OCI-LY3 (cell line): ENCODE results near the gene CYP2E1.

Experiments used
- H2AFZ ChIP-seq: fragments of 200-600, 300-600 bp; shearing (Covaris generic); 2 replicates; pipeline ENCODE4 v1.6.0; 2014; ENCODE audit warnings: antibody characterized with exemption, low read depth, low read length
- H3K27ac ChIP-seq: fragments of 200-600, 300-600 bp; sonication (generic); 2 replicates; pipeline ENCODE4 v1.5.1; 2014; ENCODE audit warnings: mild to moderate bottlenecking, low read length, moderate library complexity, mixed read lengths
- H3K27me3 ChIP-seq: fragments of 200-600, 300-600 bp; sonication (generic); 2 replicates; pipeline ENCODE4 v1.6.1; 2014; ENCODE audit warnings: low read depth, low read length, mixed read lengths
- H3K36me3 ChIP-seq: fragments of 200-600, 300-600 bp; sonication (generic); replicated peaks from 2 replicates; pipeline ENCODE3; 2014; ENCODE audit warnings: low read depth, low read length, mixed read lengths
- H3K4me1 ChIP-seq: fragments of 300-600, 200-600 bp; sonication (generic); 2 replicates; pipeline ENCODE4 v1.6.1; 2014; ENCODE audit warnings: low read length, mixed read lengths
- H3K4me2 ChIP-seq: fragments of 200-600, 300-600 bp; sonication (generic); 2 replicates; pipeline ENCODE4 v1.6.1; 2014; ENCODE audit warnings: low read length, mixed read lengths
- H3K4me3 ChIP-seq: fragments of 300-600, 200-600 bp; sonication (generic); 2 replicates; pipeline ENCODE4 v1.5.1; 2014; ENCODE audit warnings: antibody characterized with exemption, mild to moderate bottlenecking, low read length, moderate library complexity
- H3K79me2 ChIP-seq: fragments of 300-600, 200-600 bp; shearing (Covaris generic); 2 replicates; pipeline ENCODE4 v1.6.1; 2014; ENCODE audit warnings: mild to moderate bottlenecking, low read length, mixed read lengths
- H3K9ac ChIP-seq: fragments of 300-600, 200-600 bp; shearing (Covaris generic); 2 replicates; pipeline ENCODE4 v1.6.0; 2014; ENCODE audit warnings: mild to moderate bottlenecking, low read length, moderate library complexity
- H3K9me3 ChIP-seq: fragments of 200-600, 300-600 bp; shearing (Covaris generic); 2 replicates; pipeline ENCODE4 v1.6.1; 2014; ENCODE audit warnings: low read length, mixed read lengths; ENCODE audit not compliant: insufficient read depth
- H4K20me1 ChIP-seq: fragments of 200-600, 300-600 bp; sonication (generic); 2 replicates; pipeline ENCODE4 v1.6.1; 2016; ENCODE audit warnings: low read length, mixed read lengths; ENCODE audit not compliant: insufficient read depth
- EZH2phosphoT487 ChIP-seq: fragments of 200-600 bp; shearing (Covaris generic); IDR thresholded peaks from 2 replicates; pipeline ENCODE4 v1.6.1; 2018; ENCODE audit warnings: antibody characterized with exemption, mixed run types, low read depth
- TF ChIP-seq, protein P1 (sequence below): fragments of 200-600, 300-600 bp; sonication (generic); IDR thresholded peaks from 2 replicates; pipeline ENCODE4 v1.5.1; 2014; ENCODE audit warnings: antibody characterized with exemption, low read length, low read depth

The CYP2E1 gene

DNA sequence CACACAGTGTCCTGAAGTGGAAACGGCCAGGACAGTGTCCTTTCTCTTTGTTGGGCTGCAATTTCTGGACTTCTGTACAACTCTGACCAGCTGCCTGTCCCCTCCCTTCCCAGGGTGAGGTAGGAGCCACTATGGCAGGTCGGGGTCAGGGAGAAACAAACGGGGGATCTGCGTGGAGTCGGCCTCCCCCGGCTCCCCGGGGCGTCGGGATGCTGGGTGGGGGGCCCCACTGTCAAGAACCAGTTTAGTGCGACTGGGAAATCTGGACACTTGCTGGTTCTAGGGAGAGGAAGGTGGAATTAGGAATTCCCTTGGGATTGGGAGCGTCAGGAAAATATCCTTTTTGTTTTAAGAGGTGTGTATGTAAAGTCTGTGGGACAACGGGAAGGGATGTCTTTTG is 37.7 kb downstream of the CYP2E1 start:
- H3K27ac ChIP-seq = no peak overlapping the region
- H3K9ac ChIP-seq = no peak overlapping the region
- no peaks in the 10 kb centered on the region for H3K9me3 ChIP-seq
- H3K27me3 ChIP-seq = no peaks in the 10 kb centered on the region
- H3K4me3 ChIP-seq = no peak overlapping the region
- H3K79me2 ChIP-seq = no peaks in the 10 kb centered on the region
- H3K4me2 ChIP-seq = no peak overlapping the region
- H4K20me1 ChIP-seq = no peaks in the 10 kb centered on the region
- H3K4me1 ChIP-seq = no peaks in the 10 kb centered on the region
- H3K36me3 ChIP-seq = no peaks in the 10 kb centered on the region
- TF ChIP-seq EZH2phosphoT487 = no peak
- TF ChIP-seq, protein P1, sequence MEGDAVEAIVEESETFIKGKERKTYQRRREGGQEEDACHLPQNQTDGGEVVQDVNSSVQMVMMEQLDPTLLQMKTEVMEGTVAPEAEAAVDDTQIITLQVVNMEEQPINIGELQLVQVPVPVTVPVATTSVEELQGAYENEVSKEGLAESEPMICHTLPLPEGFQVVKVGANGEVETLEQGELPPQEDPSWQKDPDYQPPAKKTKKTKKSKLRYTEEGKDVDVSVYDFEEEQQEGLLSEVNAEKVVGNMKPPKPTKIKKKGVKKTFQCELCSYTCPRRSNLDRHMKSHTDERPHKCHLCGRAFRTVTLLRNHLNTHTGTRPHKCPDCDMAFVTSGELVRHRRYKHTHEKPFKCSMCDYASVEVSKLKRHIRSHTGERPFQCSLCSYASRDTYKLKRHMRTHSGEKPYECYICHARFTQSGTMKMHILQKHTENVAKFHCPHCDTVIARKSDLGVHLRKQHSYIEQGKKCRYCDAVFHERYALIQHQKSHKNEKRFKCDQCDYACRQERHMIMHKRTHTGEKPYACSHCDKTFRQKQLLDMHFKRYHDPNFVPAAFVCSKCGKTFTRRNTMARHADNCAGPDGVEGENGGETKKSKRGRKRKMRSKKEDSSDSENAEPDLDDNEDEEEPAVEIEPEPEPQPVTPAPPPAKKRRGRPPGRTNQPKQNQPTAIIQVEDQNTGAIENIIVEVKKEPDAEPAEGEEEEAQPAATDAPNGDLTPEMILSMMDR = no peak
- H2AFZ ChIP-seq = no peak overlapping the region

DNA sequence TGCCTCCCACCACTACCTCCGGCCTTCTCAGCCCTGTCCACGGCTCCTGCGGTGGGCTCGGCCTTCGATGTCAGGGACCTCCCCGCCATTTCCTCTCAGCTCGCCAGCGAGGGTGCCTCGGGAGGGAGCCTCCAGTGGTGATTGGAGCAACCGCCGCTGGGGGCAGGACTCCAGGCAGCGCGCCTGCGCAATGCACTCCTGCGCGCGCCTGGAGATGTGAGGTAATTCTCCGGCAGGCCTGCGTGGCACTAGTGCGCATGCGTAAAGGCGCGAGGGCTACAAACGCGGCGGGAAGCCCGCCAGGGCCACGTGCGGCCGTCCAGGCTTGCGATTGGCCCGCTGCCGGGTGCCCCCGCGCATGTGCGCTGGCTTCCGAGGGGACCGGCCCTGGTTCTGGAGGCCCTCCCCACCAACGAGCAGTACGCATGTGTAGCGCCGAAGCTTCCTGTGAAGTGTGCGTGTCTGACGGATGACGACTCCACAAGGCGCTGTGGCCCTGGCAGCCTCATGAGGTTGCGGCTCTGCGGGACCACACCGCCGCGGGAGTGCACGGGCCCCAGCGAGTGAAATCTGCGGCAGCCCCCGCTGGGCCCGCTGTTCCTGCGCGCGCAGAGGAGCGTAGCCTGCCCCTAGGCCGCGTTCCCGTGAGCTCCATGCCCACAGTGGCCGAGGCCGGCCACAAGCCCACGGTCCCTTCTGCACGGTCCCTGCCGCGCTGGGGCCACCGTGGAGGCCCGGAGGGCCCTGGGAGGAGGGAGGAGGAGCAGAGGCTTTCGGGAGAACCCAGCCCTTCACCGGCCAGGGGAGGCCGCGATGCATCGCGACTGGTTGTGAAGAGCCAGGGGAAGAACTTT is 38.5 kb downstream of the CYP2E1 start, which contains the start of gene SYCE1:
SYCE1 (minus strand) TSS at position 143 of the 854 bp plus-strand sequence; CDS start at position 89, 54 bp downstream.
- no peak within 1 kb of the TSS for H2AFZ ChIP-seq

DNA sequence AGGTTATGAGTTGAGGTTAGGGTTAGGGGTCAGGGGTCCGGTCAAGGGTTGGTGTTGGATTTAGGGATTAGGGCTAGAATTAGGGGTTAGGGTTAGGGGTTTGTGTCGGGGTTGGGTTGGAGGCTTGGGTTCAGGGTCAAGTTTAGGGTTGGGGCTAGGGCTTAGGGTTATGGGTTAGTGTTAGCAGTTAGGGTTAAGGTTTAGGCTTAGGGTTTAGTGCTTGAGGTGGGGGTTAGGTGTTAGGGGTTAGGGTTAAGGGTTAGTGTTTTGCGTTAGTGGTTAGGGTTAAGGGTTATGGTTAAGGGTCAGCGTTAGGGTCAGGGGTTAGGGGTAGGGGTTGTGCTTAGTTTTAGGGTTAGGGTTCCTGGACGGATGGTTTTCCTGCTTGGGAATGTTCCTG is 40.0 kb downstream of the CYP2E1 start:
- no peaks in the 10 kb centered on the region for H3K36me3 ChIP-seq
- TF ChIP-seq, protein P1 = no peak
- TF ChIP-seq EZH2phosphoT487 = no peak
- H3K4me1 ChIP-seq = no peaks in the 10 kb centered on the region
- no peaks in the 10 kb centered on the region for H3K79me2 ChIP-seq
- H3K9ac ChIP-seq = no peak overlapping the region
- H3K4me2 ChIP-seq = no peak overlapping the region
- H3K9me3 ChIP-seq = no peaks in the 10 kb centered on the region
- no peak overlapping the region for H2AFZ ChIP-seq
- H4K20me1 ChIP-seq = no peaks in the 10 kb centered on the region
- no peak overlapping the region for H3K27ac ChIP-seq
- no peak overlapping the region for H3K4me3 ChIP-seq
- no peaks in the 10 kb centered on the region for H3K27me3 ChIP-seq

More for the DNA sequence above, 38.5 kb downstream of the CYP2E1 start, which contains the start of gene SYCE1:
- Histone ChIP-seq H3K9ac (no peak within 1 kb of the TSS), H3K36me3 (no peaks in the 10 kb centered on the region), H3K27me3 (no peaks in the 10 kb centered on the region), H3K4me3 (no peak within 1 kb of the TSS), H3K27ac (no peak within 1 kb of the TSS), H3K79me2 (no peaks in the 10 kb centered on the region), H3K4me1 (no peaks in the 10 kb centered on the region), H3K4me2 (no peak within 1 kb of the TSS), H4K20me1 (no peaks in the 10 kb centered on the region), H3K9me3 (no peaks in the 10 kb centered on the region)
- TF ChIP-seq EZH2phosphoT487 = no peak
- TF ChIP-seq, protein P1 = no peak

DNA sequence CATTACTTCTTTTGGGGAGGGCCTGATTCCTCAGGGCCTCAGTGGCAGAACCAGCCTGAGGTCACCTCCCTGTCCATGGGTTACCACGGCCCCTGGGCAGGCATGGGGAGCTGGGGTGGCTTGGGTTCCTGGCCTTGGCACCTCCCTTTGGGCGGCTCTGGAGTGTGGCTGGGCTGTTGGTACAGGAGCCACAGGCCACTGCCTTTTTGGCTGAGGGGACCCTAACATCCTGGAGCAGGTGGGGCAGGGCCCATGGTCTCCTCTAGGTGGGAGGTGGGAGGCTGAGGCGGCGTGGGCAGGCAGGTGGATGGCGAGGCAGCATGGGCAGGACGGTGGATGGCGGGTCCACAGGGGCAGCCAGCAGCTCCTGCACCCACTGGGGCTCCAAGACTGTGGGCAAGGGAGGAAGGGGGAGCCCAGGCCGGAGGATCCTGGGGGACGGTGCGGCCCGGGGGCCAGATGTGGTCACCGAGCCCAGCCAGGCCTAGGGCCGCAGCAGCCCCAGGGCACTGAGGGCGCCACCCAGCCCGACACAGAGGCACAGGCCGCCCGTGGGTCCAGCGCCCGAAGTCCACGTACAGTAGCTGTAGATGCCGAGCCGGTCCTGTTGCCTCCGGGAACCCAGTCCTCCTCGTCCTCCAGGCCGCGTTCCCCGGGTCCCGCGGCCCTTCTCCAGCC is 40.6 kb downstream of the CYP2E1 start:
- H3K79me2 ChIP-seq = no peaks in the 10 kb centered on the region
- H4K20me1 ChIP-seq = no peaks in the 10 kb centered on the region
- no peak overlapping the region for H3K4me3 ChIP-seq
- H3K27ac ChIP-seq = no peak overlapping the region
- H2AFZ ChIP-seq = no peak overlapping the region
- H3K4me2 ChIP-seq = no peak overlapping the region
- no peaks in the 10 kb centered on the region for H3K4me1 ChIP-seq
- H3K27me3 ChIP-seq = no peaks in the 10 kb centered on the region
- H3K9ac ChIP-seq = no peak overlapping the region
- peaks cover under 1% of the 10 kb centered on the region; the same call in 1 of the 2 replicates for H3K9me3 ChIP-seq
- H3K36me3 ChIP-seq = no peaks in the 10 kb centered on the region
- TF ChIP-seq EZH2phosphoT487 = no peak
- TF ChIP-seq, protein P1 = no peak
